ENCODE results near the gene PCDHA1. TPM values are rescaled to one million over a fixed set of nuclear protein-coding genes. Genes with fewer than 3 reads are reported as not detected.
A peak's percentile ranks its signal among the peaks of the same experiment; 100 is the strongest.
"Not testable (repeated sequence)": the region's sequence is repeated elsewhere in the genome, so short reads cannot be mapped to it uniquely, and the experiment has no call there.

The PCDHA1 gene
- total RNA-seq, 2 experiments from 2014 or later, result not detected

DNA sequence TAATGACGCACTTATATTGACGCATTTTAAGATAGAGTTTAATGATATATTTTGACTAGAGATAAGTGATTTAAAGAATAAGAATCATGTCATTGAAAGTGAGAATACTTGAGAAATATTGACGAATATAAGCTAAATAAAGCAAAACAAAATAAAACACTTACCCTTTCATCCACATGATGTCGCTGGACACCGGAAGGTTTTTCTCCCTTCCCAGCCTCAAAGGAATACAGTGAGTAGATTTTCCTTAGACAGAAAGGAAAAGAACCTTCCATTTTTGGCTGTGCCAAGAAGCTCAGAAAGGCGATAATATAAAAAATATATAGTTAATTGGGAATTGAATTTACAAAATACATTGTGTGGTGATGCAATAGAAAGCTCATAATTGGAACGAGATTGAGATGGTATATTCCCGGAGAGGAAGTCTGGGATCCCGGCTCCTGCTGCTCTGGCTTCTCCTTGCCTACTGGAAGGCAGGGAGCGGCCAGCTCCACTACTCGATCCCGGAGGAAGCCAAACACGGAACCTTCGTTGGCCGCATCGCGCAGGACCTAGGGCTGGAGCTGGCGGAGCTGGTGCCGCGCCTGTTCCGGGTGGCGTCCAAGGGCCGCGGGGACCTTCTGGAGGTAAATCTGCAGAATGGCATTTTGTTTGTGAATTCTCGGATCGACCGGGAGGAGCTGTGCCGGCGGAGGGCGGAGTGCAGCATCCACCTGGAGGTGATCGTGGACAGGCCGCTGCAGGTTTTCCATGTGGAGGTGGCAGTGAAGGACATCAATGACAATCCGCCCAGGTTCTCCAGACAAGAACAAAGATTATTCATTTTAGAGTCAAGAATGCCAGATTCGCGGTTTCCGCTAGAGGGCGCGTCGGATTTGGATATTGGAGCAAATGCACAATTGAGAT, 35.7 kb downstream of the PCDHA1 start, which contains the start of gene PCDHA5:
Gene PCDHA5, plus strand, starts transcription at position 239 of the 906 bp plus-strand sequence.
- Mint-ChIP-seq H3K9me3 (ENCODE audit: insufficient read depth) (peaks cover 13% of the 10 kb centered on the region), H3K4me3 (no peak within 1 kb of the TSS), H3K27ac (no peak within 1 kb of the TSS), H3K4me1 (ENCODE audit: low read depth) (no peaks in the 10 kb centered on the region), H3K27me3 (ENCODE audit: low read depth) (no peaks in the 10 kb centered on the region), H3K36me3 (ENCODE audit: low read depth) (peaks cover 2% of the 10 kb centered on the region)
- ATAC-seq (no peak), DNase-seq (peak; percentile 39)
- POLR2A ChIA-PET, result no interaction called here
- CTCF ChIA-PET, result interaction anchor here (1.0 kb wide), 1 partner anchor 14 kb away, joined by 3 read pairs; no protein-coding TSS in a partner anchor

DNA sequence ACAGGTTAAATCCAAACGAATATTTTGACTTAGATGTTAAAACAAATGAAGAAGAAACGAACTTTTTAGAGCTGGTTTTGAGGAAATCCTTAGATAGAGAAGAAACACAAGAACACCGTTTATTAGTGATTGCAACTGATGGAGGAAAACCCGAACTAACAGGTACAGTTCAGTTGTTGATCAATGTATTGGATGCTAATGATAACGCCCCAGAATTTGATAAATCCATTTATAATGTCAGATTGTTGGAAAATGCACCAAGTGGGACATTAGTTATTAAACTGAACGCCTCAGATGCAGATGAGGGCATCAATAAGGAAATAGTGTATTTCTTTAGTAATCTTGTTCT, 36.3 kb downstream of the PCDHA1 start:
- ATAC-seq (no peak), DNase-seq (no peak)
- Mint-ChIP-seq H3K9me3 (ENCODE audit: insufficient read depth) (peaks cover 17% of the 10 kb centered on the region), H3K4me1 (ENCODE audit: low read depth) (no peaks in the 10 kb centered on the region), H3K27ac (no peak overlapping the region), H3K36me3 (ENCODE audit: low read depth) (peaks cover 2% of the 10 kb centered on the region), H3K4me3 (no peak overlapping the region), H3K27me3 (ENCODE audit: low read depth) (no peaks in the 10 kb centered on the region)
- ChIA-PET CTCF (no interaction called here), POLR2A (no interaction called here)

DNA sequence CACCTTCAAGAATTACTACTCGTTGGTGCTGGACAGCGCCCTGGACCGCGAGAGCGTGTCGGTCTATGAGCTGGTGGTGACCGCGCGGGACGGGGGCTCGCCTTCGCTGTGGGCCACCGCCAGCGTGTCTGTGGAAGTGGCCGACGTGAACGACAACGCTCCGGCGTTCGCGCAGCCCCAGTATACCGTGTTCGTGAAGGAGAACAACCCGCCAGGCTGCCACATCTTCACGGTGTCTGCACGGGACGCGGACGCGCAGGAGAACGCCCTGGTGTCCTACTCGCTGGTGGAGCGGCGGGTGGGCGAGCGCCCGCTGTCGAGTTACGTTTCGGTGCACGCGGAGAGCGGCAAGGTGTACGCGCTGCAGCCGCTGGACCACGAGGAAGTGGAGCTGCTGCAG, 37.0 kb downstream of the PCDHA1 start:
- H3K4me1 Mint-ChIP-seq (ENCODE audit: low read depth); DNase-seq; H3K27me3 Mint-ChIP-seq (ENCODE audit: low read depth); CTCF ChIA-PET; ATAC-seq; H3K36me3 Mint-ChIP-seq (ENCODE audit: low read depth); H3K27ac Mint-ChIP-seq; H3K4me3 Mint-ChIP-seq; POLR2A ChIA-PET: not testable (repeated sequence)
- H3K9me3 Mint-ChIP-seq (ENCODE audit: insufficient read depth), result peaks cover 24% of the 10 kb centered on the region

DNA sequence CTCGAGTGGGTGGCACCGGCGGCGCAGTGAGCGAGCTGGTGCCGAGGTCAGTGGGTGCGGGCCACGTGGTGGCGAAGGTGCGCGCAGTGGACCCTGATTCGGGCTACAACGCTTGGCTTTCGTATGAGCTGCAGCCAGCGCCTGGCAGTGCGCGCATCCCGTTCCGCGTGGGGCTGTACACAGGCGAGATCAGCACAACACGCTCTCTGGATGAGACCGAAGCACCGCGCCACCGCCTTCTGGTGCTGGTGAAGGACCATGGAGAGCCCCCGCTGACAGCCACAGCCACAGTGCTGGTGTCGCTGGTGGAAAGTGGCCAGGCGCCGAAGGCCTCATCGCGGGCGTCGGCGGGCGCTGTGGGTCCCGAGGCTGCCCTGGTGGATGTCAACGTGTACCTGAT, 37.5 kb downstream of the PCDHA1 start:
- ChIA-PET CTCF (no interaction called here), POLR2A (no interaction called here)
- Mint-ChIP-seq H3K27ac (no peak overlapping the region), H3K36me3 (ENCODE audit: low read depth) (peaks cover 7% of the 10 kb centered on the region), H3K4me3 (no peak overlapping the region), H3K4me1 (ENCODE audit: low read depth) (no peaks in the 10 kb centered on the region), H3K27me3 (ENCODE audit: low read depth) (no peaks in the 10 kb centered on the region), H3K9me3 (ENCODE audit: insufficient read depth) (peaks cover 29% of the 10 kb centered on the region)
- DNase-seq (no peak), ATAC-seq (no peak)

DNA sequence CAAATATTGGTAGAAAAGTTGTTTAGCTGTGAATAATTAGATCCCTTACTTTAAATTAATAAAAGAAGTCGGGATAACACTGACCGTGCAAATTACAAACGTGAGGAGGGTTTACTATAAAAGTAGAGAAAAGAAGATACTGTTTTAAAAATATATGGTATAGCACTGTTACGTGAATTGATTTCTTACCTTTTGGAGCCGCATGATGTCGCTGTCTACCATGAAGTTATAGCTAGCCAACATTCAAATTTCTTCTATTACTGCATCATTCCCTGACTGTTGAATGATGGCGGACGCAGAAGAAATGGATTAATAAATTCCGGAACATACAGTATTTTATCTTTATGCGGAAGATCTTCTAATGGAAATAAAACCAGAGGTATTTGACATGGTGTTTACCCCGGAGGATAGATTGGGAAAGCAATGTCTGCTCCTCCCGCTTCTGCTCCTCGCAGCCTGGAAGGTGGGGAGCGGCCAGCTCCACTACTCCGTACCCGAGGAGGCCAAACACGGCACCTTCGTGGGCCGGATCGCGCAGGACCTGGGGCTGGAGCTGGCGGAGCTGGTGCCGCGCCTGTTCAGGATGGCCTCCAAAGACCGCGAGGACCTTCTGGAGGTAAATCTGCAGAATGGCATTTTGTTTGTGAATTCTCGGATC, 41.9 kb downstream of the PCDHA1 start, which contains the start of gene PCDHA6:
Gene PCDHA6, plus strand, starts transcription at position 257 of the 658 bp plus-strand sequence. Its CDS starts 132 bp downstream, at position 389.
- H3K27ac Mint-ChIP-seq, result no peak within 1 kb of the TSS

DNA sequence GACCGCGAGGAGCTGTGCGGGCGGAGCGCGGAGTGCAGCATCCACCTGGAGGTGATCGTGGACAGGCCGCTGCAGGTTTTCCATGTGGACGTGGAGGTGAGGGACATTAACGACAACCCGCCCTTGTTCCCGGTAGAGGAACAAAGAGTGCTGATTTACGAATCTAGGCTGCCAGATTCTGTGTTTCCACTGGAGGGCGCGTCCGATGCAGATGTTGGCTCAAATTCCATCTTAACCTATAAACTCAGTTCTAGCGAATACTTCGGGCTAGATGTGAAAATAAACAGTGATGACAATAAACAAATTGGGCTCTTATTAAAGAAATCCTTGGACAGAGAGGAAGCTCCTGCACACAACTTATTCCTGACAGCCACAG, 42.4 kb downstream of the PCDHA1 start:
- H3K9me3 Mint-ChIP-seq (ENCODE audit: insufficient read depth), result peaks cover 24% of the 10 kb centered on the region
- ATAC-seq, result no peak
- H3K4me3 Mint-ChIP-seq, result peak overlapping the region; percentile 23
- H3K36me3 Mint-ChIP-seq (ENCODE audit: low read depth), result peaks cover 11% of the 10 kb centered on the region
- ChIA-PET CTCF (no interaction called here), POLR2A (no interaction called here)
- DNase-seq, result no peak
- no peak overlapping the region for H3K27ac Mint-ChIP-seq
- H3K27me3 Mint-ChIP-seq (ENCODE audit: low read depth), result no peaks in the 10 kb centered on the region
- H3K4me1 Mint-ChIP-seq (ENCODE audit: low read depth), result no peaks in the 10 kb centered on the region

More for the DNA sequence above, 41.9 kb downstream of the PCDHA1 start, which contains the start of gene PCDHA6:
- DNase-seq (no peak), ATAC-seq (no peak)
- Mint-ChIP-seq H3K4me1 (ENCODE audit: low read depth) (no peaks in the 10 kb centered on the region), H3K27me3 (ENCODE audit: low read depth) (no peaks in the 10 kb centered on the region), H3K4me3 (peak within 1 kb of the TSS; percentile 23), H3K9me3 (ENCODE audit: insufficient read depth) (peaks cover 24% of the 10 kb centered on the region), H3K36me3 (ENCODE audit: low read depth) (peaks cover 11% of the 10 kb centered on the region)
- ChIA-PET POLR2A (no interaction called here), CTCF (no interaction called here)

DNA sequence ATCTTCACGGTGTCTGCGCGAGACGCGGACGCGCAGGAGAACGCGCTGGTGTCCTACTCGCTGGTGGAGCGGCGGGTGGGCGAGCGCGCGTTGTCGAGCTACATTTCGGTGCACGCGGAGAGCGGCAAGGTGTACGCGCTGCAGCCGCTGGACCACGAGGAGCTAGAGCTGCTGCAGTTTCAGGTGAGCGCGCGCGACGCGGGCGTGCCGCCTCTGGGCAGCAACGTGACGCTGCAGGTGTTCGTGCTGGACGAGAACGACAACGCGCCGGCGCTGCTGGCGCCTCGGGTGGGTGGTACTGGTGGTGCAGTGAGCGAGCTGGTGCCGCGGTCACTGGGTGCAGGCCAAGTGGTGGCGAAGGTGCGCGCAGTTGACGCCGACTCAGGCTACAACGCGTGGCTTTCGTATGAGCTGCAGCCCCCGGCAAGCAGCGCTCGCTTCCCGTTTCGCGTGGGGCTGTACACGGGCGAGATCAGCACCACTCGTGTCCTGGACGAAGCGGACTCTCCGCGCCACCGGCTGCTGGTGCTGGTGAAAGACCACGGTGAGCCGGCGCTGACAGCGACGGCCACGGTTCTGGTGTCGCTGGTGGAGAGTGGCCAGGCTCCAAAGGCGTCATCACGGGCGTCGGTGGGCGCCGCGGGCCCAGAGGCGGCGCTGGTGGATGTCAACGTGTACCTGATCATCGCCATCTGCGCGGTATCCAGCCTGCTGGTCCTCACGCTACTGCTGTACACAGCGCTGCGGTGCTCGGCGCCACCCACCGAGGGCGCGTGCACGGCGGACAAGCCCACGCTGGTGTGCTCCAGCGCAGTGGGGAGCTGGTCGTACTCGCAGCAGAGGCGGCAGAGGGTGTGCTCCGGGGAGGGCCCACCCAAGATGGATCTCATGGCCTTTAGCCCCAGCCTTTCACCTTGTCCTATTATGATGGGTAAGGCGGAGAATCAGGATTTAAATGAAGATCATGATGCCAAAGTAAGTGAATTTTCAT, 43.9 kb downstream of the PCDHA1 start:
- H3K4me3 Mint-ChIP-seq; DNase-seq; H3K27ac Mint-ChIP-seq; POLR2A ChIA-PET; H3K4me1 Mint-ChIP-seq (ENCODE audit: low read depth); H3K27me3 Mint-ChIP-seq (ENCODE audit: low read depth); ATAC-seq; CTCF ChIA-PET: not testable (repeated sequence)
- peaks cover 11% of the 10 kb centered on the region for H3K36me3 Mint-ChIP-seq (ENCODE audit: low read depth)
- peaks cover 31% of the 10 kb centered on the region for H3K9me3 Mint-ChIP-seq (ENCODE audit: insufficient read depth)

DNA sequence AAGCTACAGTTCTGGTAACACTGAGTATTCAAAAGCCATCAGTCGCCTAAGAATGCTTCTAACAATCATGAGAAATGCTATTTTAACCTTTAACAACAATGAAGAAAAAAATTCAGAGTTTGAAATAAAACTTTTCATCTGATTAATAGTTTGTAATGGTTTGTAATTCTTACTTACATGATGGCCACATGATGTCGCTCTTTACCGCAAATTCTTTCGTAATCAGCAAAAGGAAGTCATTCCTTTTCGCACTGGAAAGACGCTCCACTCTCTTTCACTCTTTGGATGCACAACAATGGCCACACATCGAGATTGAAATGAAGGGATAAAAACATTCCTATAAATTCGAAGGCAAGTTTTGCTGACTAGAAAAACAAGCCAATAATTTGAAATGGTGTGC, 48.1 kb downstream of the PCDHA1 start, which contains the start of gene PCDHA7:
Gene PCDHA7, plus strand, starts transcription at position 277 of the 400 bp plus-strand sequence. Its CDS starts 115 bp downstream, at position 392.
- no peak within 1 kb of the TSS for H3K4me3 Mint-ChIP-seq
- H3K27me3 Mint-ChIP-seq (ENCODE audit: low read depth), result no peaks in the 10 kb centered on the region
- H3K27ac Mint-ChIP-seq, result no peak within 1 kb of the TSS
- CTCF ChIA-PET, result no interaction called here
- peaks cover 15% of the 10 kb centered on the region for H3K9me3 Mint-ChIP-seq (ENCODE audit: insufficient read depth)
- no peaks in the 10 kb centered on the region for H3K4me1 Mint-ChIP-seq (ENCODE audit: low read depth)
- ATAC-seq, result no peak
- H3K36me3 Mint-ChIP-seq (ENCODE audit: low read depth), result peaks cover 2% of the 10 kb centered on the region
- POLR2A ChIA-PET, result no interaction called here
- DNase-seq, result no peak

DNA sequence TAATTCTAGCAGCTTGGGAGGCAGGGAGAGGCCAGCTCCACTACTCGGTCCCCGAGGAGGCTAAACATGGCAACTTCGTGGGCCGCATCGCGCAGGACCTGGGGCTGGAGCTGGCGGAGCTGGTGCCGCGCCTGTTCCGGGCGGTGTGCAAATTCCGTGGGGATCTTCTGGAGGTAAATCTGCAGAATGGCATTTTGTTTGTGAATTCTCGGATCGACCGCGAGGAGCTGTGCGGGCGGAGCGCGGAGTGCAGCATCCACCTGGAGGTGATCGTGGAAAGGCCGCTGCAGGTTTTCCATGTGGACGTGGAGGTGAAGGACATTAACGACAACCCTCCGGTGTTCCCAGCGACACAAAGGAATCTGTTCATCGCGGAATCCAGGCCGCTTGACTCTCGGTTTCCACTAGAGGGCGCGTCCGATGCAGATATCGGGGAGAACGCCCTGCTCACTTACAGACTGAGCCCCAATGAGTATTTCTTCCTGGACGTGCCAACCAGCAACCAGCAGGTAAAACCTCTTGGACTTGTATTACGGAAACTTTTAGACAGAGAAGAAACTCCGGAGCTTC, 48.6 kb downstream of the PCDHA1 start:
- H3K27me3 Mint-ChIP-seq (ENCODE audit: low read depth); CTCF ChIA-PET; H3K4me1 Mint-ChIP-seq (ENCODE audit: low read depth); ATAC-seq; H3K36me3 Mint-ChIP-seq (ENCODE audit: low read depth); H3K27ac Mint-ChIP-seq; DNase-seq; POLR2A ChIA-PET; H3K4me3 Mint-ChIP-seq: not testable (repeated sequence)
- H3K9me3 Mint-ChIP-seq (ENCODE audit: insufficient read depth), result peaks cover 15% of the 10 kb centered on the region

DNA sequence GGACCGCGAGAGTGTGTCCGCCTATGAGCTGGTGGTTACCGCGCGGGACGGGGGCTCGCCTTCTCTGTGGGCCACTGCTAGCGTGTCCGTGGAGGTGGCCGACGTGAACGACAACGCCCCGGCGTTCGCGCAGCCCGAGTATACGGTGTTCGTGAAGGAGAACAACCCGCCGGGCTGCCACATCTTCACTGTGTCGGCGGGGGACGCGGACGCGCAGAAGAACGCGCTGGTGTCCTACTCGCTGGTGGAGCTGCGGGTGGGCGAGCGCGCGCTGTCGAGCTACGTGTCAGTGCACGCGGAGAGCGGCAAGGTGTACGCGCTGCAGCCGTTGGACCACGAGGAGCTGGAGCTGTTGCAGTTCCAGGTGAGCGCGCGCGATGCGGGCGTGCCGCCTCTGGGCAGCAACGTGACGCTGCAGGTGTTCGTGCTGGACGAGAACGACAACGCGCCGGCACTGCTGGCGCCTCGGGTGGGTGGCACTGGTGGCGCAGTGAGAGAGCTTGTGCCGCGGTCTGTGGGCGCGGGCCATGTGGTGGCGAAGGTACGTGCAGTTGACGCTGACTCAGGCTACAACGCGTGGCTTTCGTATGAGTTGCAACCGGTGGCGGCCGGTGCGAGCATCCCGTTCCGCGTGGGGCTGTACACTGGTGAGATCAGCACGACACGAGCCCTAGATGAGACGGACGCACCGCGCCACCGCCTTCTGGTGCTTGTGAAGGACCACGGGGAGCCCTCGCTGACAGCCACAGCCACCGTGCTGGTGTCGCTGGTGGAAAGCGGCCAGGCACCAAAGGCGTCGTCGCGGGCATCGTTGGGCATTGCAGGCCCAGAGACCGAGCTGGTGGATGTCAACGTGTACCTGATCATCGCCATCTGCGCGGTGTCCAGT, 49.9 kb downstream of the PCDHA1 start:
- no peak overlapping the region for H3K27ac Mint-ChIP-seq
- CTCF ChIA-PET, result no interaction called here
- ATAC-seq, result no peak

More for the DNA sequence above, 49.9 kb downstream of the PCDHA1 start:
- no peak for DNase-seq
- no peaks in the 10 kb centered on the region for H3K27me3 Mint-ChIP-seq (ENCODE audit: low read depth)
- no peaks in the 10 kb centered on the region for H3K4me1 Mint-ChIP-seq (ENCODE audit: low read depth)
- H3K36me3 Mint-ChIP-seq (ENCODE audit: low read depth), result no peaks in the 10 kb centered on the region
- H3K9me3 Mint-ChIP-seq (ENCODE audit: insufficient read depth), result peaks cover 15% of the 10 kb centered on the region
- POLR2A ChIA-PET, result no interaction called here
- peak overlapping the region; percentile 12 for H3K4me3 Mint-ChIP-seq

All from activated CD8-positive, alpha-beta T cell treated with anti-CD3 and anti-CD28 coated beads, Interleukin-2, amount 10 ng/mL, durations not matched to agents 7 days and 5 days (primary cell).